GM18873 (cell line): Measurements from ENCODE around the gene ATP5F1D.

ENCODE experiments used
- ATAC-seq: cut with Tn5 transposase; IDR thresholded peaks from one replicate; pipeline ENCODE4 v1.9.1; 2021; ENCODE audit warnings: mild to moderate bottlenecking, moderate library complexity, moderate number of reproducible peaks; ENCODE audit not compliant: unreplicated experiment, low FRiP score

ATP5F1D gene

DNA sequence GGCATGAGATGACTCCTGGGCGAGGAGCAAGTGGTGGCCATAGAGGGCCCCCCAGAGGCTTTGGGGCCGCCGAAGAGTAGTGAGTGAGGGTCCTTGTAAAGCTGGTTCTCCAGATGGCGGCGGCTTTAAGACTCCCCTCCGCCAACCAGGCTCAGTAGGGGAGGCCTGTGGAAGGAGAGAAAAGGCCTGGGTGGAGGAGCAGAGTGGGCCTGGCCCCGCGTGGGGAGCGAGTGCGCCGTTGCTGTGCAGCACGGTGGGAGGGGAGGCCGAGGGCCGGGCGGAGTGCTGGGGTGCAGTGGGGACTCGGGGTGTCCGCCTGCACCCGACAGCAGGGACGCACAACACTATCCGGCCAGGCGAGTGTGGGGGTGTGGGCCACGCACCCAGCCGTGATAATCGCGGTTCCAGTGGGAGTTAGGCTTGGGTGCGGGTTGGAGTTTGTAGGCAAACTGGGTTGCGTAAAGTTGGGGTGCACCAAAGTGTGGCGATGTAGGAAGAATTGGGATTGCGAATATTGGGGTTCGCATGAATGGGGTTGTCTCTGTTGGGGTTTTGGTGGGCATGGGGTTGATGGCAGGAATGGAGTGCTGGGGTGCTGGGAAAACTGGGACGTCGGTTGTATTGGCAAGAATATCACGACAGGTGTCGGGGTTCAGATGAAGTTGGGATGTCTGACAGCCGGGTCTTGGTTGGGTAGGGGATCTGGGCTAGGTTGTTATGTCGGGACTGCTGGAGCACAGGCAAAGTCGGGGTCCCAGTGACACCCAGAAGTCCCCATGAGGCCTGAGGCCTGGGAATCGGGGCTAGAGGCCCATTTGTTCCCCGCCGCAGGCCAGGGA is 26.9 kb downstream of the ATP5F1D start:
- no peak for ATAC-seq

DNA sequence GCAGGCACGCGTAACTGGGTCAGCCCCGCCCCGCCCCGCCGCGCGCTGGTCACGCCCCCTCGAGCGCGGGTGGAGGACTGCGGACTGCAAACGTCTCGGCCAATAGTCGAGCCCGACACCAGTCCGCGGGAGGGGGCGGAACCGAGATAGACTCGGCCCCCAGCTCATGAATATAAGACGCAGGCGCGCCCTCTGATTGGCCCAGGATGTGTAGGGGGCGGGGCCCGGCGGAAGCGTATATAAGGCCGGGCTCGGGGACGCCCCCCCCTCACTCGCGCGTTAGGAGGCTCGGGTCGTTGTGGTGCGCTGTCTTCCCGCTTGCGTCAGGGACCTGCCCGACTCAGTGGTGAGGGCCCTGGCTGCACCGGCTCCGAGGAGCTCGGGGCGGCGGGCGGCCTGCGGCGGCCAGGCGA is 27.5 kb downstream of the ATP5F1D start, which contains the start of gene CIRBP:
Gene CIRBP (plus strand): TSS at position 268 of the 413 bp plus-strand sequence. CDS start 1,602 bp downstream, outside the sequence.
- peak; percentile 58 for ATAC-seq

DNA sequence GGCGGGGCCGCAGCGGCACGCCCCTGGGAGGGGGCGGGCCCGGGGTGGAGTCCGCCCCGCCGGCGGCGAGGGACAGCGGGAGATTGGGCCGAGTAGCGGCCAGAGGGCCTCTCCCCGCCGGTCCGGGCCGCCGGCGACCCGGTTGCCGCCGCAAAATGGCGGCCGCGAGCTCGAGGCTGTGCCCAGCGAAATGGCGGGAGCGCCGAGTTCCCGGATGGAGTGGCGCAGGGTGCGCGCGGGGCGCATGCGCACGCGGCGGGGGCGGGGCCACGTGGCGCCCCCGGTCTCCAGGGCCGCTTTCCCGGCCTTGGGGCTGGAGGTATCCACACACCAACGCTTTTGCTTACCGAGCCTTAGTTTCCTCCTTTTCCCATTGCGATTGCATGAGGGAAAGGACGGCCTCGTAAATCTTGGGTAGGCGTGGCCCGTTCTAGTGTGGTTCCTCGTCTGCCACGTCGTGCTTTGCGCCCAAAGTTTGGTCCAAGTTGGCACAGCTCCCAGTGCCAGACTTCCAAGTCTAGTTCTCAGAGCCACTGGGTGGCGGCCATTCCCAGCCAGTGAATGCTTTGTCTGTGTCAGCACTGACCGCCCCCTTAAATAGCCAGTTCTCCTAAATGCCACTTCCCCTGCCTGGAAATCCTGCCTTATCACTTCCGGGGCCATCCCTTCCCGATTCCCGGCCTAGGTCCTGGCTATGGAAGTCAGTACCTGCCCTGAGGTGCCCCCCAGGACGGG is 28.1 kb downstream of the ATP5F1D start:
- peak; percentile 7 for ATAC-seq

DNA sequence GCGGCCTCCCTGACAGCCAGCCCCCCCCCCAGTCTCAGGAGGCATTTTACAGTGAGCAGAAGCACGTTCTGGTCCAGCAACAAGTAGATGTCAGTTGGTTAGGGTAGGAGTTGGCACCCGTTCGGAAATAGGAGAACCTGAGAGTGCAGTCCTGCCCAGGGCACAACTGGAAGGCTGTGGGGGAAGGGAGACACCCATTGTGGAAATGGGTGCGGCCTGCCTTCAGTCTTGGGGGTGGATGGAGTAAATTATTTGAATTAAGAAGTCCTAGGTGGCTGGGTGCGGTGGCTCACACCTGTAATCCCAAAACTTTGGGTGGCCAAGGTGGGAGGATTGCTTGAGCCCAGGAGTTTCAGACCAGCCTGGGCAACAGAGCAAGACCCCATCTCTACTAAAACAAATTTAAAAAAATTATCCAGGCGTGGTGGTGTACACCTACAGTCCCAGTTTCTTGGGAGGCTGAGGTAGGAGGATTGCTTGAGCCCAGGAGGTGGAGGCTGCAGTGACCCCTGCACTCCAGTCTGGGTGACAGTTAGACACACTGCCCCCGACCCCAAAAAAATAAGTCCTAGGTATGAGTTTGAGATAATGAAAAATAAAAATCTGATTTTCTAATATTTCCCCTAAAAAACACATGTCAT is 28.8 kb downstream of the ATP5F1D start:
- ATAC-seq: no peak

GRCh38 chr19:1270854-1271527 is 29.4 kb downstream of the ATP5F1D start:
- ATAC-seq: no peak

DNA sequence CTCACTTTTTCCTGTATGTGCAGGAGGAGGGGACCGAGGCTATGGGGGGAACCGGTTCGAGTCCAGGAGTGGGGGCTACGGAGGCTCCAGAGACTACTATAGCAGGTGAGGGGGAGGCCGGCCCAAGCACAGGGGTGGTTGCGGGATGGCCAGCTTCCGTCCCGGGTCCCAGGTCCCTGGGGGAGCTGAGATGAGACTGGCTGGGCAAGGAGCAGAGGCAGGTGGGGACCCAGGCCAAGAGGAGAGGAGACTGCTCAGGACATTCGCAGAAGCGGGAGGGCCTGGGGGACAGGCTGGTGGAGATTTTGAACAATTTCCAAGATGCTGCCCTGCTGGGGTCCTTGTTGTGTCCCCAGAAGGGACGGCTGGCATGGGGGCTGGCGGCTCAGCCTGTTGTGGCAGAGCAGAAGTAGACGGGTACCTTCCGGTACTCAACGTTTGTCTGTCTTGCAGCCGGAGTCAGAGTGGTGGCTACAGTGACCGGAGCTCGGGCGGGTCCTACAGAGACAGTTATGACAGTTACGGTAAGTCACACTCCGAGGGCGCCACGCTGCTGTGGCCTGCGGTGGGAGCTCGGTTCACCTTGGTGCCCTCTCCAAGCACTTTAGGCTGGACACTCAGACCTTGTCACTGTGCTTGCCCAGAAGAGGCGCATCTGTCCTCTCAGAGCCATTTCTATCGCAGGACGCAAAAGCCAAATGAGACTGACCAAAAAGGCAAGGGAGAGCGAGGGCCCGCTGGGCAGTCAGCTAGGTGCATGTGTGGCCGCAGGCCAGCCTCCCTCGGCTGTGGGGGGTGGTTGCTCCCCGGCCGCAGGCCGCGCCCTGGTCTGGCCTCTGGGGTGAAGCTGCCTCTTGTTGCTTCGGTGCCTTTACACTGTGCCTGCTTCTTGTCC is 30.2 kb downstream of the ATP5F1D start:
- ATAC-seq: no peak

DNA sequence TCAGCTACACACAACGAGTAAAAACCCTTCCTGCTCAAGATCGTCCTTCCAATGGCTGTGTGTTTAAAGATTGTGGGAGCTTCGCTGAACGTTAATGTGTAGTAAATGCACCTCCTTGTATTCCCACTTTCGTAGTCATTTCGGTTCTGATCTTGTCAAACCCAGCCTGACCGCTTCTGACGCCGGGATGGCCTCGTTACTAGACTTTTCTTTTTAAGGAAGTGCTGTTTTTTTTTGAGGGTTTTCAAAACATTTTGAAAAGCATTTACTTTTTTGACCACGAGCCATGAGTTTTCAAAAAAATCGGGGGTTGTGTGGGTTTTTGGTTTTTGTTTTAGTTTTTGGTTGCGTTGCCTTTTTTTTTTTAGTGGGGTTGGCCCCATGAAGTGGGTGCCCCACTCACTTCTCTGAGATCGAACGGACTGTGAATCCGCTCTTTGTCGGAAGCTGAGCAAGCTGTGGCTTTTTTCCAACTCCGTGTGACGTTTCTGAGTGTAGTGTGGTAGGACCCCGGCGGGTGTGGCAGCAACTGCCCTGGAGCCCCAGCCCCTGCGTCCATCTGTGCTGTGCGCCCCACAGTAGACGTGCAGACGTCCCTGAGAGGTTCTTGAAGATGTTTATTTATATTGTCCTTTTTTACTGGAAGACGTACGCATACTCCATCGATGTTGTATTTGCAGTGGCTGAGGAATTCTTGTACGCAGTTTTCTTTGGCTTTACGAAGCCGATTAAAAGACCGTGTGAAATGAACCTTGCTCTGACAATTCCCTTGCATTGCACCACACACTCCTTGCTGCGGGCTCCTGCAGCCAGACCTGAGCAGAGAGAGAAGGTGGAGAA is 31.1 kb downstream of the ATP5F1D start:
- ATAC-seq: no peak

- ATAC-seq: no peak
Observed at GRCh38 chr19:1273263-1274041, 31.9 kb downstream of the ATP5F1D start.

DNA sequence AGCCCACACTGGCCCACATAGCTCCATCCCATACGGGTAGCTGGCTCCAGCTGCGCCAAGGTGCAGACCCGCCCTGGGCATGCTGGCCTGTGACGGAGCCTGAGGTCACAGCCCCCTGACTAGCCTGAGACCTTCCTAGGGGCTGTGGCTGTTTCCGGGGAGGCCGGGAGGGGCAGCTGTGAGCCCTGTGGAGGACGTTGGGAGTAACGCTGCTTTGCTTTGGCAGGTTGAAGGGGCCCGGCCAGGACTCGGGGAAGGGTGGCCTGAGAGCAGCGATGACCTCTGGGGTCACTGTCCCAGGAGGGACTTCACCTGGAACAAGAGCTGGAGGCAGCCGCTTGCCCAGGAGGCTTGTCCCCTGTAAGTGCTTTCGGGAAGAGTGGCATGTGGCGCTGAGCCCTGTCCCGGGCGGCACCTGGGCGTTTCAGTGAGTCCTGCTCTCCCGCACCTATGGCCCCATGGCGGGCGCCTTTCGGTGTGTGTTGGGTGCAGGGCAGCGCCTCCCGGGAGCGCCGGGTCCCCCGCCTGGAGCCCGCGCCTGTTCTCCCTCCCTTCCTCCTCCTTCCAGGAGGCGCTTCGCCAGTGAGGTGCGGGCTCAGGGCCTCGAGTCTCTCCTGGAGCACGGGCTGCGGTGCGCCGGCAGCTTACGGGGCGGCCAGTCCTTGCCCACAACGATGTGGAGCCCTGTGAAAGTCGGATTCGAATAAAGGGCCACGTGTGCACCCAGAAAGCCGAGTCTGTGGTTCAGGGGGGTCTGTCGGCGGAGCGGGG is 32.7 kb downstream of the ATP5F1D start:
- no peak for ATAC-seq

DNA sequence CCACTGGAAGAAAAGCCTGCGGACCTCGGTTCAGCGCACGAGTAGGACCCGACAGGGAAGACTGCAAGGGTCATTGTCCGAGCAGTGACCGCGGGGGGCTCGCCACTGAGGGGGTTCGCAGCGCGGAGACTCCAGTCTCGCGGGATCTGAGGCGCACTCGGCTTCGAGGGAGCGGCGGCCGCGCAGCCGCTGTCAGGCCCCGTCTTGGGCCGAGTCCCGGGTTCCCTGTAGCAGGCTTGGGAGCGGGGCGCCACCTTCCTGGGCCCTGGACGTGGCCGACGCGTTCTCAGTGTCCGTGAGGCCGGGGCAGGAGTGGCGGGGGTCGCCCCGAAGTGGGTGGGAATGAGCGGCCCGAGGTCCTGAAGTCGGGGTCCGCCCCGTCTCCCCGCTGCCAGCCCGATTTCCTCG is 33.3 kb downstream of the ATP5F1D start:
- no peak for ATAC-seq

DNA sequence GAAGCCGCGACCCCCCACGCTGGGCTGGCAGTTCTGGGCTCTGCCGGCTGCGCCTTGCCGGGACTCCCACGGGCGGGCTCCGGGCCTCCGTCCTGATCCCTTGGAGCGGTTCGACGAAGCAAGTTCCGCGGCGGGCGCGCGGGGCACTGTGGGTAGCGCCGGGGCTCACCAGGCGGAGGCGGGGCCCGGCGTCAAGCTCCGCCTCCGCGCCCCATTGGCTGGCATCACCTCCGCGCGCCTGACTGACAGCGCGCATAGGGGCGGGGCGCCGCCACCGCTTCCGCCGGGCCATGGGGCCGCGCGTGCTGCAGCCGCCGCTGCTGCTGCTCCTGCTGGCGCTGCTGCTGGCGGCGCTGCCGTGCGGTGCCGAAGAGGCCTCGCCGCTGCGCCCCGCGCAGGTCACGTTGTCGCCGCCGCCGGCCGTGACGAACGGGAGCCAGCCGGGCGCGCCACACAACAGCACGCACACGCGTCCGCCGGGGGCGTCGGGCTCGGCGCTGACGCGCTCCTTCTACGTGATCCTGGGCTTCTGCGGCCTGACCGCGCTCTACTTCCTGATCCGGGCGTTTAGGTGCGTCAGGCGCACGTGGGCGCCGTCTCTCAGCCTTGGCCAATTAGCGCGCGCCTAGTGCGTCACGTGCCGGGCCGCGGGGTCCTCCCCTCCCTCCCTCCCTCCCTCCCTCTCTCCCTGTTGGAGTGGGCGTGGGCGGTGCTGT is 33.9 kb downstream of the ATP5F1D start, which contains the start of gene FAM174C:
Gene FAM174C (plus strand): TSS at position 271 of the 716 bp plus-strand sequence. CDS start 20 bp downstream, at position 291.
- ATAC-seq: peak; percentile 57

GRCh38 chr19:1275976-1276627 is 34.6 kb downstream of the ATP5F1D start:
- ATAC-seq: no peak

DNA sequence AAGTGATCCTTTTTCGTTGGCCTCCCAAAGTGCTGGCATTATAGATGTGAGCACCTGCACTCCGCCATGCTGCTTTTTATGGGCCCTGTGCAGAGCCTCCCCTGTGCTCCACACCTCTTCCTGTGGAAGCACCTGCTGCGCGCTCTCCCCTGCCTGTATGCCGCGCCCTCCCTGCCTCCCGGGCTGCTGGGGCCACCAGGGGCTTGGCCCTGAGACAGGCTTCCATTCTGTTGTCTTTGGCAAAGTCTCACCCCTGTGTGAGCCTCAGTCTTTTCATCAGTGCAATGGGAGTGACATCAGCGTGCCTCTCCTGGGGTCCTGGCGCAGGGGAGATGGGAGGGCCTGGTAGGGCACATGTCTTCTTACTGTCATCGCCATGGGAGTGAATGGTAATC is 35.1 kb downstream of the ATP5F1D start:
- ATAC-seq: no peak

GRCh38 chr19:1277061-1277460 is 35.5 kb downstream of the ATP5F1D start:
- ATAC-seq: no peak

DNA sequence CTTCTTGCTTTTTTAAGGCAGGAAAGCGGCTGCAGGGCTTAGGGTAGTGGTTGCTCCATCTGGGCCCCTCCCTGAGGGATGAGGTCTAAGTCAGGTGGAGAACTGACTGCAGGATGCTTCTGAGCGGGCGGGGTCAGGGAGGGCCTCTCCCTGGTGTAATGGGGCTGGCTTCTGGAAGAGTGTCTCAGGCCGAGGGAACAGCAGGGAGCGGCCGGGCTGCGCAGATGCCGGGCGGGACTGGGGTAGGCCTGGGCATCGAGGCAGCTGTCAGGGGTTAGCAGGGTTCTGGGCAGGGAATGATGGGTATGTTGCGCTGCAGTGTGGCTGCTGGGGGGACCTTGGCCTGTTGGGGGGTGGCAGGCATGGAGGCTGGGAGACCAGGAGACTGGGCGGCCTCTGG is 36.5 kb downstream of the ATP5F1D start:
- no peak for ATAC-seq
